Measurements from ENCODE around the gene HLA-DOB. TPM values are rescaled to one million over a fixed set of nuclear protein-coding genes. Genes with fewer than 3 reads are reported as not detected.
A peak's percentile ranks its signal among the peaks of the same experiment; 100 is the strongest.

The HLA-DOB gene
- total and polyA plus RNA-seq, 2 donors (not counting 1 experiment from before 2014, with no cell fraction given): under 0.01 to 0.49 TPM

DNA sequence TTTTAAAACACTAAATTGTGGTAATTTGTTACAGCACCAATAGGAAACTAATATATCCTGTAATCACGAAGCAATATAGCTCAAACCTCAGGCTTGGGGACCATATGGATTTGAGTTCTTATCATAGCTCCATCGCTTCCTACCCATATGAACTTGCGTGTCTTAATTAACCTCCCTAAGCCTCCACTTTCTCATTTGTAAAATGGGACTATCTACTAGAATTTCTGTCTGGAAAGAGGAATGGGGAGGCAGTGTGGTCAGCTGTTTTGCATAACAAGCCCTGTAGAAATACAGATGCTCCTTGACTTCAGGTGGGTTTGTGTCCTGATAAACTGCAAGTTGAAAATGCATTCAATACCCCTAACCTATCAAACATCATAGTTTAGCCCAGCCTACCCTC, 17.1 kb downstream of the HLA-DOB start:
- peaks cover 11% of the 10 kb centered on the region for H3K27me3 ChIP-seq (ENCODE audit: control insufficient read depth, insufficient read depth, low read length)
- H3K4me1 ChIP-seq (ENCODE audit: control insufficient read depth, extremely low read depth, insufficient read depth, low read length): no peaks in the 10 kb centered on the region

DNA sequence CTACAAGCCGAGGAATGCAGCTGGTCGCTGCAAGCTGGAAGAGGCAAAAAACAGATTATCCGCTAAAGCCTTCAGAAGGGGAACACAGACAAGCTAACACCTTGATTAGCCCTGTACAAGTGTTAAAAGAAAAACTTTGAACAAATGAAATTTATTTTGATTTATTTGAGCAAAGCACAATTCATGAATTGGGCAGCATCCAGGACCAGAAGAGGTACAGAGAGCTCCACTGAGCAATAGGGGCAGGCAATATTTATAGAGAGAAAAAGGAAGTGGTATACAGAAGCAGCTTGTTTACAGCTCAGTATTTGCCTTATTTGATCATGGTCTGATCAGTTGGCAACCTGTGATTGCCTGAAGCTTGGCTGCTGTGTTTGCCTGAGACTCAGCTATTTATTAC, 17.6 kb downstream of the HLA-DOB start:
- H3K27me3 ChIP-seq (ENCODE audit: control insufficient read depth, insufficient read depth, low read length): peaks cover 14% of the 10 kb centered on the region
- DNase-seq (ENCODE audit: low read depth in 2 of 2): no peak
- no peak overlapping the region for H3K9ac ChIP-seq (ENCODE audit: insufficient read depth, low read length)
- no peak overlapping the region for H2AFZ ChIP-seq (ENCODE audit: low read length)
- H3K27ac ChIP-seq (ENCODE audit: insufficient read depth, low read length): no peak overlapping the region
- no peaks in the 10 kb centered on the region for H3K4me1 ChIP-seq (ENCODE audit: control insufficient read depth, extremely low read depth, insufficient read depth, low read length)
- no peaks in the 10 kb centered on the region for H3K36me3 ChIP-seq (ENCODE audit: control insufficient read depth, insufficient read depth, low read length)
- H4K20me1 ChIP-seq (ENCODE audit: control insufficient read depth, extremely low read depth, insufficient read depth, low read length): no peaks in the 10 kb centered on the region
- H3K4me2 ChIP-seq (ENCODE audit: extremely low read depth, insufficient read depth, low read length): no peak overlapping the region
- H3K9me3 ChIP-seq (ENCODE audit: control insufficient read depth, insufficient read depth, low read depth, low read length): no peaks in the 10 kb centered on the region
- no peaks in the 10 kb centered on the region for H3K79me2 ChIP-seq (ENCODE audit: control insufficient read depth, insufficient read depth, low read length)
- no peak for TF ChIP-seq EZH2 (IDR thresholded peaks at IDR 0.05; ENCODE audit: low read length, missing control alignments)
- TF ChIP-seq, protein P1, sequence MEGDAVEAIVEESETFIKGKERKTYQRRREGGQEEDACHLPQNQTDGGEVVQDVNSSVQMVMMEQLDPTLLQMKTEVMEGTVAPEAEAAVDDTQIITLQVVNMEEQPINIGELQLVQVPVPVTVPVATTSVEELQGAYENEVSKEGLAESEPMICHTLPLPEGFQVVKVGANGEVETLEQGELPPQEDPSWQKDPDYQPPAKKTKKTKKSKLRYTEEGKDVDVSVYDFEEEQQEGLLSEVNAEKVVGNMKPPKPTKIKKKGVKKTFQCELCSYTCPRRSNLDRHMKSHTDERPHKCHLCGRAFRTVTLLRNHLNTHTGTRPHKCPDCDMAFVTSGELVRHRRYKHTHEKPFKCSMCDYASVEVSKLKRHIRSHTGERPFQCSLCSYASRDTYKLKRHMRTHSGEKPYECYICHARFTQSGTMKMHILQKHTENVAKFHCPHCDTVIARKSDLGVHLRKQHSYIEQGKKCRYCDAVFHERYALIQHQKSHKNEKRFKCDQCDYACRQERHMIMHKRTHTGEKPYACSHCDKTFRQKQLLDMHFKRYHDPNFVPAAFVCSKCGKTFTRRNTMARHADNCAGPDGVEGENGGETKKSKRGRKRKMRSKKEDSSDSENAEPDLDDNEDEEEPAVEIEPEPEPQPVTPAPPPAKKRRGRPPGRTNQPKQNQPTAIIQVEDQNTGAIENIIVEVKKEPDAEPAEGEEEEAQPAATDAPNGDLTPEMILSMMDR (conservative IDR thresholded peaks at IDR 0.05 in 1 of 2, IDR thresholded peaks at IDR 0.05 in 1 of 2; ENCODE audit: low read depth in 1 of 2, low read length in 2 of 2): no peak
- H3K4me3 ChIP-seq (replicated peaks in 1 of 4; ENCODE audit: control extremely low read depth in 1 of 4, insufficient read depth in 1 of 4, low read depth in 3 of 4, low read length in 4 of 4): no peak overlapping the region

More for the DNA sequence above, 17.1 kb downstream of the HLA-DOB start:
- Histone ChIP-seq H3K36me3 (ENCODE audit: control insufficient read depth, insufficient read depth, low read length) (no peaks in the 10 kb centered on the region), H3K4me3 (replicated peaks in 1 of 4; ENCODE audit: control extremely low read depth in 1 of 4, insufficient read depth in 1 of 4, low read depth in 3 of 4, low read length in 4 of 4) (no peak overlapping the region), H3K9me3 (ENCODE audit: control insufficient read depth, insufficient read depth, low read depth, low read length) (no peaks in the 10 kb centered on the region), H3K9ac (ENCODE audit: insufficient read depth, low read length) (no peak overlapping the region), H4K20me1 (ENCODE audit: control insufficient read depth, extremely low read depth, insufficient read depth, low read length) (no peaks in the 10 kb centered on the region), H3K4me2 (ENCODE audit: extremely low read depth, insufficient read depth, low read length) (no peak overlapping the region), H3K27ac (ENCODE audit: insufficient read depth, low read length) (no peak overlapping the region), H2AFZ (ENCODE audit: low read length) (no peak overlapping the region), H3K79me2 (ENCODE audit: control insufficient read depth, insufficient read depth, low read length) (no peaks in the 10 kb centered on the region)
- TF ChIP-seq, protein P1 (conservative IDR thresholded peaks at IDR 0.05 in 1 of 2, IDR thresholded peaks at IDR 0.05 in 1 of 2; ENCODE audit: low read depth in 1 of 2, low read length in 2 of 2): no peak
- no peak for TF ChIP-seq EZH2 (IDR thresholded peaks at IDR 0.05; ENCODE audit: low read length, missing control alignments)
- DNase-seq (ENCODE audit: low read depth in 2 of 2): no peak

DNA sequence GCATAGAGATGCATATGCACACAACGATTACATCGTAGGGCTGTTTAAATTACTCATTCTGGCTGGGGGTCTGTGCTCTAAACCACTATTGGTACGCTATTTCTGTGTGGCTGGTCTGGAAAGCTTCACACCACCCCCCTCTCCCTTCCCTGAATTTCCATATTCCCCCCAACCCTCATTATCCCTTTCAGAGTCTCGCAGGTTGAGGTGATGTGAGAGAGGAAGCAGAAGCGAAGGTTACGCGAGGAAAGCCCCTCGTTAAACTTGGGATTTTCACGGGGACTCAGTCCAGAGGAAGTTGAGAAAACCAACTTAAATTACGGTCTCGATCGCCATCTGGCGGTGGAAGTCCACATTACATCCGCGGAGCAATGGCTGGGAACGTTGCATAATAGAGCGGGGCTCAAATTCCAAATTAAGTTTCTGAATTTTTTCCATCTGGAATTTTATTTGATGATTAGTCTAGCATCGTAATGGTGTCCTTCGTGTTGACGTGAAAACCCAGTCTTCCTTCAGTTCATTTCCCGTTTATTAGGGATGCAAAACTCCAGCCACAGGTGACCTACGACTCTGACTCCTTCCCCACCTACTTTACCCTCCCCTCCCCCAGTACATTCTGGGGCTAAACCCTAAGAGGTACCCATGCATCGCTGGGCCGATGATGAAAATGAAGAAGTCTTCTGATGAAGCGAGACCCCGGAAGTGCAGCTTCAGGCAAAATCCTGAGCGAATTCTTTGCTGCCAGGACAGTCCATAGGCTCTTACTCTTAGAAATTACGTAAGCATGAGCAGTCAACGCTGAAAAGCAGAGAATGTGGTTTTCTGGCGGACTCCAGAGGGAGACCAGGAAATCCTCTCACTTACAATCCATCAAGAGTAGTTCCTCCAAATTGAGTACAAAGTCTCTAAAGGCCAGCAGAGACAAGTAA, 19.7 kb downstream of the HLA-DOB start:
- Histone ChIP-seq H3K9me3 (ENCODE audit: control insufficient read depth, insufficient read depth, low read depth, low read length) (no peaks in the 10 kb centered on the region), H3K4me2 (ENCODE audit: extremely low read depth, insufficient read depth, low read length) (peak overlapping the region; percentile 74), H3K27me3 (ENCODE audit: control insufficient read depth, insufficient read depth, low read length) (peaks cover 18% of the 10 kb centered on the region), H3K27ac (ENCODE audit: insufficient read depth, low read length) (no peak overlapping the region), H3K36me3 (ENCODE audit: control insufficient read depth, insufficient read depth, low read length) (no peaks in the 10 kb centered on the region), H3K79me2 (ENCODE audit: control insufficient read depth, insufficient read depth, low read length) (no peaks in the 10 kb centered on the region), H3K4me3 (replicated peaks in 1 of 4; ENCODE audit: control extremely low read depth in 1 of 4, insufficient read depth in 1 of 4, low read depth in 3 of 4, low read length in 4 of 4) (peak overlapping the region in 2 of 4 experiments; percentile 21 to 39), H3K4me1 (ENCODE audit: control insufficient read depth, extremely low read depth, insufficient read depth, low read length) (no peaks in the 10 kb centered on the region), H2AFZ (ENCODE audit: low read length) (peak overlapping the region; percentile 83), H4K20me1 (ENCODE audit: control insufficient read depth, extremely low read depth, insufficient read depth, low read length) (no peaks in the 10 kb centered on the region), H3K9ac (ENCODE audit: insufficient read depth, low read length) (no peak overlapping the region)
- TF ChIP-seq, protein P1 (conservative IDR thresholded peaks at IDR 0.05 in 1 of 2, IDR thresholded peaks at IDR 0.05 in 1 of 2; ENCODE audit: low read depth in 1 of 2, low read length in 2 of 2): peak; percentile 72 to 80
- no peak for TF ChIP-seq EZH2 (IDR thresholded peaks at IDR 0.05; ENCODE audit: low read length, missing control alignments)
- DNase-seq (ENCODE audit: low read depth in 2 of 2): peak; percentile 42 to 68
